GM21423 (cell line): ENCODE data around the gene BTN1A1.
"Not testable (repeated sequence)": the region's sequence is repeated elsewhere in the genome, so short reads cannot be mapped to it uniquely, and the experiment has no call there.

Source experiments
- ATAC-seq: cut with Tn5 transposase; IDR thresholded peaks from one replicate; pipeline ENCODE4 v1.9.1; 2021; ENCODE audit warnings: mild to moderate bottlenecking, moderate library complexity; ENCODE audit not compliant: unreplicated experiment

Gene BTN1A1, protein sequence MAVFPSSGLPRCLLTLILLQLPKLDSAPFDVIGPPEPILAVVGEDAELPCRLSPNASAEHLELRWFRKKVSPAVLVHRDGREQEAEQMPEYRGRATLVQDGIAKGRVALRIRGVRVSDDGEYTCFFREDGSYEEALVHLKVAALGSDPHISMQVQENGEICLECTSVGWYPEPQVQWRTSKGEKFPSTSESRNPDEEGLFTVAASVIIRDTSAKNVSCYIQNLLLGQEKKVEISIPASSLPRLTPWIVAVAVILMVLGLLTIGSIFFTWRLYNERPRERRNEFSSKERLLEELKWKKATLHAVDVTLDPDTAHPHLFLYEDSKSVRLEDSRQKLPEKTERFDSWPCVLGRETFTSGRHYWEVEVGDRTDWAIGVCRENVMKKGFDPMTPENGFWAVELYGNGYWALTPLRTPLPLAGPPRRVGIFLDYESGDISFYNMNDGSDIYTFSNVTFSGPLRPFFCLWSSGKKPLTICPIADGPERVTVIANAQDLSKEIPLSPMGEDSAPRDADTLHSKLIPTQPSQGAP

DNA sequence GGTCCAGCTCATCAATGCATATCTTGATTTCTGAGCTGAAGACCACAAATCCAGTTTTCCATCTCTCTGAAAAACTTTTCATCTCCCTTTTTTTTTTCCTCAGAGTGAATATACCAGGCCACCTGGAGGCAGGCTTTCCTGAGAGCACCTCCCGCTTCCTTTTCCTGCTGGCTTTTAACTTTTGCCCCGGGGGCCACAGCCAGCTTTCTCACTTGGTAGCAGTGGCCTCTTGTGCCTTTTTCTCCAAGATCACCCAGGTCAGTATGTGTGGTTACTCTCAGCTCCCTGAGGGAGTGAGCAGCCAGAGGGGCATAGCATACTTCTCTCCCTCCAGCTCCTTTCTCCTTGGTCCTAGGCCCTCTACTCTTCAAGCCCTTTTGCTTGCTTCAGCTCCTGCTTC lies at the start of gene BTN1A1:
TSS of gene BTN1A1 (plus strand) at position 202 of the 400 bp plus-strand sequence. CDS start 984 bp downstream, outside the sequence.
- no peak for ATAC-seq

DNA sequence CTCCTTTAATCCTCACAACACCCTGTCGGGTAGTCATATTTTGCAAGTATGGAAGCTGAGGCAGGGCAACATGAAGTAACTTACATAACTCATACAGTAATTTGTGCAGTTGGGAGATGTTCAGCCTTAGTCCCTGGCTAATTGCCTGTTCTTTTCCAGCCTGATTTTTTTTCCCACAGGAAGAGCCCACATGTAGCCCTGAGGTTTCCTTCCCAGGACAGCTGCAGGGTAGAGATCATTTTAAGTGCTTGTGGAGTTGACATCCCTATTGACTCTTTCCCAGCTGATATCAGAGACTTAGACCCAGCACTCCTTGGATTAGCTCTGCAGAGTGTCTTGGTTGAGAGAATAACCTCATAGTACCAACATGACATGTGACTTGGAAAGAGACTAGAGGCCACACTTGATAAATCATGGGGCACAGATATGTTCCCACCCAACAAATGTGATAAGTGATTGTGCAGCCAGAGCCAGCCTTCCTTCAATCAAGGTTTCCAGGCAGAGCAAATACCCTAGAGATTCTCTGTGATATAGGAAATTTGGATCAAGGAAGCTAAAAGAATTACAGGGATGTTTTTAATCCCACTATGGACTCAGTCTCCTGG lies 47.4 kb upstream of the BTN1A1 start:
- ATAC-seq = no peak

DNA sequence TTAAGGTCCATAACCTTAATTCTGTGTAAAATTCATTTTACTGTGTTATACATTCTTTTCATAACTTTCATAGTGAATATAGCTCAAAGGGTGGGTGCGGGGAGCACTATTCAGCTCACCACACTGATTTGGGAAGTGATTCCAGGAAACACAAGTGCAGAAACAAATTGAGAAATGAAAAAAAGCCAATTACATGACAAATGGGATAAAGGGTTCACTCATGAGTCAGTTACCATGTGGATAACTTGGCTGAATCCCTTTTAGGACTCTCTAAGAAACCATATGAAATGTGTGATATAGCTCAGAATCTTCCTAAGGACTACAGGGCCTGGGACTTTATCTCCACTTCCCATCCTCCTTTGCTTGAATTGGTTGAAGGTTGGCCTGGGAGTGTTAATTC lies 45.5 kb upstream of the BTN1A1 start:
- no peak for ATAC-seq

DNA sequence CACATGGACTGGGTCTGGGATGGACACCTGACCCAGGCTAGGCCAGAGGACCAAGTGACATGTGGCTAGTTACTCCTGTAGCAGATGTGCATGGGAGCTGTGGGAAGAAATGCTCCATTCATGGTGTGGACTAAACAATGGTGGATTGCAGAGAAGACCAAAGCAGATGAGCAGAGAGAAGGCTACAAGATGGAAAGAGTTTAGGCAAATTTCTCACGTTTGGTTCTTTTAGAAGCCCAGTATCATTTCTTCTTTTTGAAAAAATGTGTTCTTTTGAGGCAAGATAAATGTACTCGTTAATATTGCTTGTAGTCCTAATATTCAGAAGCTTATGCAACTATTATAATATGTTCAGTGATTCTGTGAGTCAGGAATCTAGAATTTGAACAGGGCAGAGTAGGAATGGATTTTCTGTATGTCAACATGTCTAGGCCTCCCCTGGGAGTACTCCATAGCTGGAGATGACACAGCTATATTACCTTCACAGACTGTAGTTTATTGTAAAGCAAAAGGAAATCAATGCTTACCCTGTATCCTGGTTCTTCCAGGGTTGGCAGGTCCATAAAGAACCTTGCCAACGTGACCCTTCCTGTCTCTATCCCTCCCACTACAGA lies 44.6 kb upstream of the BTN1A1 start:
- ATAC-seq = no peak

DNA sequence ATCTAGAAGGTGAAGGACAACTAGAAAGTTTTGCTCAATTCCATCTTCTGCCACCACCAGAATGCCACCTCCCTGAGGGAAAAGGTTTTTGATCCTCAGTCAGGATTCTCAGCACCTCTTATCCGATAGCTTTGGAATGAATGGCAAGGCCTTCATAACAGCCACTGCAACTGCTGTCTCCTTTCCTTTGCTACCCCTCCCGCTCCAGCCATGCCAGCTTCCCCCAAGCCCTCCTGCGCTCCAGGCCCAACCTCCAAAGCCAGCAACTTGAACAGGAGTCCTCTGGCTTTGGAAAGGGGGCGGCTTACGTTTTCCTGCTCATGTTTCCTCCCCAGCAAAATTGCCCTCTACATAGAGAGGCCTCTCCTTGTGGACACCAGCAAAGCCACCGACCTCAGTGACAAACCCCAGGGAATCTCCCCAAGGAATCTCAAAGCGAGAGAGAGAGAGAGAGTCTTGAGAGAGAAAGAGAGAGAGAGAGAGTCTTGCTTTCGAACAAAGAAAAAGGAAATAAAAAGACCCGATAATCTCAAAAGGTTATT lies 42.8 kb upstream of the BTN1A1 start:
- ATAC-seq = peak; percentile 25

DNA sequence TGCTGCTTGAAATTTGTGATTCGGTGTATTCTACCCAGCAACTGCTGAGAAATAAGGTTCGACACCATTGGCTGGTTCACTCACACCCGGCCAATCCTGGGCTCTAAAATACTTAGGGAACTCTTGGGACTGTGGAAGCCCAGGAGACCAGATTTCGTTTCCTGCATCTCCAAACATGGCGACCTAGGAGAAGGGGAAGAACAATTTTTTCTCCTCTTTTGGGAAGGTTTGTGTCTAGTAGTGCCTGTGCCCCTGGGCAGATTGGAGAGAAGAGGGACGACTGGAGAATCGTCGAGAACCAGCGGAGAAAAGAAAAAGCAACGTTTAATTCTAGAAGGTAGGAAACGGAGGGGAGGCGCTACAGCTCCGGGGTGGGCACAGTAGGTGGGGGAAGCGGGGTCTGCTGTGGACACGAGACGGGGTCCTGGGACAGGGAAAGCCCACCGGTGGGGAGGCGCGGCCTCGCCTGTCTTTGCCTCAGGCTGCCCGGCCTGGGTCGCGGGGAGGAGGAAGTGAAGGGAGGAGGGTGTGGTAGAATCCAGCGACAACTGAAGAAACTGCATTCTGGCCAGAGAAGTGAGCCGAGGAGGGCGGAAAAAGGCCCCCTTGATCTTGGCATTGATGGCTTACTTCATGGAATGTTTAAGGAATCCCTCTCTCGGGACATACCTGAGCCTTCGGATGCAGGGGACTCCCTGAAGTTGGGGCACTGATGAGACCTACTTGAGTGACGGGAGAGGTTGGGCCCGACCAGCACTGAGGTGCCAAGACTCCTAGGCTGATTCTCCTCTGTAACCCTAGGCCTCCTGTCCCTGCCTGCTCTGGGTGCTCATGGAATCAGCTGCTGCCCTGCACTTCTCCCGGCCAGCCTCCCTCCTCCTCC lies 42.1 kb upstream of the BTN1A1 start, which contains the start of gene BTN2A1:
TSS of gene BTN2A1 (plus strand) at position 150 of the 883 bp plus-strand sequence. CDS start at position 832, 682 bp downstream.
- ATAC-seq = peak; percentile 96

DNA sequence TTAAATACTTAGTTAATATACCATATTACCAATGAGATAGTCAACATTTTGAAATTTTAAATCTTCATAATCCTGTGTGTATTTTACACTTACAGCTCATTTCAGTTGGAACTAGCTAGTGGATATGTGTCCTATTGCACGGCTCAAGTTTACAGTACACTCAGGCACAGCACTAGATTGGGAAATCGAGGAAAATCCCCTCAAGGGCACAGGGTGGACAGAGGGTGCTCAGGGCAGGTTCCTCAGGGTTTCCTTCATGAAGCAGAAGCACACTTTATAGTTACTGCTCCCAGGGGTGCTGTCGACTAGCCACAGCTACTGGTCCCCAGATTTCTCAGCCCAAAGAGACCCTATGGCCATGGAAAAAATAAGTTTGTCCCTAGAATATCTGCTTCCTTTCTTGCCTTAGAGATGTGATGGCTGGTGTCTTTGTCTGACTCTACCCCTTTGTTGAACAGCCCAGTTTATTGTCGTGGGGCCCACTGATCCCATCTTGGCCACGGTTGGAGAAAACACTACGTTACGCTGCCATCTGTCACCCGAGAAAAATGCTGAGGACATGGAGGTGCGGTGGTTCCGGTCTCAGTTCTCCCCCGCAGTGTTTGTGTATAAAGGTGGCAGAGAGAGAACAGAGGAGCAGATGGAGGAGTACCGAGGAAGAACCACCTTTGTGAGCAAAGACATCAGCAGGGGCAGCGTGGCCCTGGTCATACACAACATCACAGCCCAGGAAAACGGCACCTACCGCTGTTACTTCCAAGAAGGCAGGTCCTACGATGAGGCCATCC lies 40.9 kb upstream of the BTN1A1 start:
- no peak for ATAC-seq

DNA sequence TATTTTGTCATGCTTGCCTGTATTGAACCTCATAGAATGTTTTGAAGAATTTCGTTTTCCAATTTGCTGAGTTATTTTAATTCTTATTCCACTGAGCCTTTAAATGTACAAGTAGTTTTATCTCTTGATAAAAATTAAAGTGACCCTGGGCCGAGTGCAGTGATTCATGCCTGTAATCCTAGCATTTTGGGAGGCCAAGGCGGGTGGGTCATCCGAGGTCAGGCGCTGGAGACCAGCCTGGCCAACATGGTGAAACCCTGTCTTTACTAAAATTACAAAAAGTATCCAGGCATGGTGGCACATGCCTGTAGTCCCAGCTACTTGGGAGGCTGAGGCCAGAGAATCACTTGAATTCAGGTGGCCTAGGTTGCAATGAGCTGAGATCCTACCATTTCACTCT lies 38.8 kb upstream of the BTN1A1 start:
- not testable (repeated sequence) for ATAC-seq

DNA sequence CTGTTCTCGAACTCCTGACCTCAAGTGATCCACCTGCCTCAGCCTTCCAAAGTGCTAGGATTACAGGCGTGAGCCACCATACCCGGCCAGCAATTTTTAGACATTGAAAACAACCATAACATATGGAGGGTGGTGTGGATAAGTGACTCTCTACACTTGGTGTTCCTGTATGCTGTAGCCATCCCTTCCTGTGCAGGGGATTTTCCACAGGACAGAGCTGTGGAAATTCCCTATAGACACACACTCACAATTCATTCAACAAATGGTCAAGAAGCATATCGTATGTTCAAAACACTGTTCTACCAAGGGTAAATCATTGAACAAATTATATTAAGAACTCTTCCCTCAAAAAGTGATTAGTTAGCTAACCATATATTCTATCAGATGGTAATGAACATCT lies 36.1 kb upstream of the BTN1A1 start:
- ATAC-seq = no peak

DNA sequence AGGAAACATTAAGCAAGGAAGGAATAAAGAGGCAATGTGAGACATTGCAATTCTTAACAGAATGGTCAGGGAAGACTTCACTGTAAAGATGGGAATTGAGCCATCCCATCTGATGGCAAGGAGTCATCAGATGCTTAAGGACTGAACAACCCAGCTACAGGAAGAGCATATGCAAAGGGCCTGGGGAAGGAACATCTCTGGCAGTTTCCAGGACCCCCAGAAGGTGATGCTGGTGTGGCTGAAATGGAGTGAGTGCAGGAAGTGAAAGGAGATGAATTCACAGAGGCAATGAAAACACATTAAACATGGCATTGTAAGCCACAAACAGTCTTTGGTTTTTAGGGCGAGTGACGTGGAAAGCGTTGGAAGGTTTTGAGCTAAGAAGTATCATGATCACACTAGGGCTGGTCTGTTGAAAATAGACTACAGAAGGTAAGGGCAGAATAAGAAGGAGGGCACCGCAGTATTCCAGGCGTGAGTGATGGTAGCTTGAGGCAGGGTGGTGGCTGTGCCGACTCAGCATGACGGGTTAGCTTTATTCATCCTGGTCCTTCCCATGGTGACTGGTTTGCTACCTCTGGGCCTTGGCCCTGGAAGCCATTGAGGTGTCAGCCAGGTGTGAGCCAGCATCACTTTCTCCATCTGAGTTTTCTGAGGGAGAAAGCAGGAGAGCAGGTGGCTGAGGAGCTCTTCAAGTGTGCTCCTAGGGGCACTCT lies 35.5 kb upstream of the BTN1A1 start:
- ATAC-seq = no peak

DNA sequence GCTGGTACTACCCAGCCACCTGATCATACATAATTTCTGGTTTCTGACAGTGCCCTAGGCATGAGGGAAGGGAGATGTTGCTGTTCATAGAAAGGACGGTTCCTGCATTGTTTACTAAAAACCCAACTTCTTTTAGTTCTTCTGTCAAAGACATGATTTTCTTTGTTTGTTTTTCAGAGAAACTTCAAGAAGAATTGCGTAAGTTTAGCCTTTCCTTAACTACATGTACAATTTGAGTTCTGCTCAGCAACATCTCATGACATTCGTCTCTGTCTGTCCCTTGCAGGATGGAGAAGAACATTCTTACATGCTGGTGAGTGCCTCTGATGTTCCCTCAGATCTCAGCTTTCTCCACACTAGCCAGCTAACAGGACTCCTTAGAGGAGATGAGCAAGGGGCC lies 34.3 kb upstream of the BTN1A1 start:
- ATAC-seq = no peak

DNA sequence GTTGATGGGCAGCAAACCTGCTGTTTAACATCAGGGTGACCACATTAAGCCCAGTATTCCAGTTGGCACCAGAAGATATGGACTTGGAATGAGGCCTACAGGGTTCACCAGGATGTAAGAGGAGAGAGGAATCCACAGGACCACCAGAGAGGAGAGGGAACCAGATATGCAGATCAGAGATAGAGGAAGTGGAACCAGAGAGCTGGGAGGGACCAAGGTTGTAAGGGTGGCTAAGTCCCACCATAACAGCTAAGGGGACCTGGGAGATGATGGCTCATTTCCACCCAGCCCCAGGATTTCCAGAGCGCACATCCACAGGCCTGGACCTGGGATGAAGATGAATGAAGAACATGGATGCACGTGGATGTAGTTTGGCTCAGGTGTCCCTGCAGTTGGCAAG lies 31.3 kb upstream of the BTN1A1 start:
- ATAC-seq = no peak

DNA sequence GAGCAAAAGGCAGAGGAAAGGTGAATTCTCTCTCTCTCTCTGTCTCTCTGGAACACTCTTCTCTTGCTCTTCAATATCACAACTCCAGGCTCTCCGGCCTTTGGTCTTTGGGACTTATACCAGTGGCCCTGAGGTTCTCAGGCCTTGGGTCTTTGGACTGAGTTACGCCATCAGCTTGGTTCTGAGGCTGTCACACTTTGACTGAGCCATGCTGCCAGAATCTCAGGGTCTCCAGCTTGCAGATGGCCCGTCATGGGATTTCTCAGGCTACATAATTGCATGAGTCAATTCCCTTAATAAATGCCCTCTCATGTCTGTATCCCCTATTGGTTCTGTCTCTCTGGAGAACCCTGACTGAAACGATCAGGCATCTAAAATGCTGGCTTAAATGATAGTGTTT lies 29.5 kb upstream of the BTN1A1 start:
- ATAC-seq = no peak

DNA sequence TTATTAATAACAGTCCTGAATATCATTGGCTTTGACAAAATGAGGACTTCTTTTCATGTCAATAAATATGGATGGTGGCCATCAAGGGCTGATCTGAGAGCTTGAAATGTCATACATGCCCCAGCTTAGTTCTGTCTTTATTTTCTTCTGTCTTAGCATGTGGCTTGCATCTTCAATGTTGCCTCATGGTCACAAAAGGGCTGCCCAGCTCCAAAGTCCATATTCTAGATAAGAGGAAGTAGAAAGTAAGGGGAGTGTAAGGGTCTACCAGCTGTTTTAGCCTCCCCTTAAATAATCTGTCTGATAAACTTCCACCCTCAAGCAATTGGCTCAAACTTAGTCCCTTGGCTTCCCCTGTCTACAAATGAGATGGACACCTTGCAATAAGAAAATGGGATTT lies 28.1 kb upstream of the BTN1A1 start:
- ATAC-seq = no peak

DNA sequence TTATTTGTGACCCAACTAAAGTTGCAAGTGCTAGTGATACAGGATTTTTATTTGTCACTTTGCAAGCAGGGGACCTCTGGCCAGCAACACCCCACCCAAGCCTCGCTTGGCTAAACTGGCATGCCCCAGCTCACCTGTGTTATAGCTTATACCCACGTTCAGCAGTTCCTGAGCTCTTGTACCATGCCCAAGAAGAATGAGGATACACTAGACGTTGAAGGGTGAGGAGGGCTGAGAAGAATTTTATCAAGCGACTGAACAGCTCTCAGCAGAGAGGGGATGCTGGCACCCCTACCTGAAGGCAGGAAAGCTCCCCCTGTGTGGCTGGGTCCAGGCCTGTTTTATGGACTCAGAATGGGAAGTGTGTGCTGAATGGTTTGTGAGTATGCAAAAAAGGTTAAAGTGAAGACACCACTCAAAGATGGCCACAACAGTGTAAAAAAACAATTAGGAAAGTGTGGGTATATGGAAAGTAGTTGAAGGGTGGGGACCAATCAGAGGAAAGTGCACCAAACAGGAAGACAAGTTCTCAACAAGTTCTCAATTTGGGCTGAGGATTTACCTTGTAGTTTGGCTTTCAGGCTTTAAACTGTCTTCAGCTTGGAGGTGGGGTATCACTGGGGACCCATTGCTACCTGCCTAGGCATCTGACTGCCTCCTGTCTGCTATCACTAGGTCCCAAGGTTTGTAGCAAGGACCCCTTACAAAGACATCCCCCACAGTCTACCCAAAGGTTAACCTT lies 27.4 kb upstream of the BTN1A1 start:
- no peak for ATAC-seq

DNA sequence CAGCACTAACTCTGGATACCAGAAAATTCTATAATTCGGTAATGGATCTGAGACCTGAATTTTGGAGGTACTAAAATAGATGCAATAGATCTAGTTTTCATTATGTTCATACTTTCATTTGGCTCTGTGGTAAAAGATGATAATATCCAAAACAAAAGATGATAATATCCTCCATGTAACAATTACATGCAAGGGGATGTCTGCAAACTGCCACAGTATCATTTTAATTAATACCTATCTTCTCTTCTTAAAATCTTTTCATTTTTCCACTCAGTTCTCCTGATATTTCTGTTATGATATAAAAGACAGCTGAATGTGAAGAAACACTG lies 26.7 kb upstream of the BTN1A1 start:
- ATAC-seq = no peak

DNA sequence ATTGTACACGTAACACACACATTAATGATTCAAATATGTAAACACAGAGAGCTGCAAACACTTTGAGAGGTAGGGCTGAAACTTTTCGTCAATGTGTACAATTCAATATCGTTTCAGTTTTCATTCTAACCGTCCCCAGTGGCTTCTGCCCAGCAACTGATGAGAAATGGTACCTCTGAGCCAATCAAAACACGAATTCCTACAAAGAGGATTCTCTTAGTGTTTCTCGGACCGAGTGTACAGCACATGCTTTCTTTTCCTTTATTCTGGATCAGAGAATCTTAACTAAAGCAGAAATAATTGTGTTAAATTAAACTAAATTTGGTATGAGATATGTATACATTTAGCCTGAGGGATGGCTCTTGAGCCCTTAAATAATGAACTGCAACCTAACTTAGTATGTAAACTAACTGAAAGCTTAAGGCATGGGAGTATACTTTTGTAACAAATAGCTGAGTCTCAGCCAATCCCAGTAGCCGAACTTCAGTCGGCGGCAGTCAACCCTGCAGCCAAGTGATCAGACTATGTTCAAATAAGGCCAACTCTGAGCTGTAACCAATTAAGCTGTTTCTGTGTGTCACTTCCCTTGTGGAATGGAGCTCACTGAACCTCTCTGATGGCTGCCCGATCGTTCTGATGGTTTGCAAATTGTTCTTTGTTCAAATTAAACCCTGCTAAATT lies 26.2 kb upstream of the BTN1A1 start:
- peak; percentile 93 for ATAC-seq

DNA sequence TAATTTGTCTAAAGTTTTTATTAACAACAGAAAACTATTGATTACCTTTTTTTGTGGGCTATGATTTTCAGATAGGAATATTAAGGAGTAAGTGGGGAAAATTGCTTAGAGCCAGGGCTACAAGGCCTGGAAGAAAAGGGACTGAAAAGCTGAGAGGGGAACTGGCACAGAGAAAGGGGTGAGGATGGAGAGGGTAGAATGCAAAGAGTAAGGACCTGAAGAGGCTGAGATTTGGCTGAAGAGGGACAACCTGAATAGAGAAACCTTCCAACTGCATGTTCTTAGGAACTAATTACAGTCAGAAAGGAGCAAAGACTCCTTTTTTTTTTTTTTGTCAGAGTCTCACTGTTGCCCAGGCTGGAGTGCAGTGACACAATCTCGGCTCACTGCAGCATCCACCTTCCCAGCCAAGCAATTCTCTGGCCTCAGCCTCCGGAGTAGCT lies 25.6 kb upstream of the BTN1A1 start:
- ATAC-seq = no peak
